Endothelial cell (in vitro differentiated cells): ENCODE measurements around the gene PEAK3. TPM values are rescaled to one million over a fixed set of nuclear protein-coding genes. Genes with fewer than 3 reads are reported as not detected.

ENCODE experiments used
- DNase-seq: peaks from one replicate; pipeline ENCODE4 v3.0.0; 2021; ENCODE audit warnings: low spot score
- H3K27ac Mint-ChIP-seq: one replicate; pipeline ENCODE4 v1.8.0; 2021; ENCODE audit warnings: mixed read lengths, inconsistent platforms; ENCODE audit not compliant: unreplicated experiment
- H3K27me3 Mint-ChIP-seq: one replicate; pipeline ENCODE4 v1.8.0; 2021; ENCODE audit warnings: mild to moderate bottlenecking, moderate library complexity, mixed read lengths, inconsistent platforms; ENCODE audit not compliant: unreplicated experiment
- H3K36me3 Mint-ChIP-seq: one replicate; pipeline ENCODE4 v1.8.0; 2021; ENCODE audit warnings: mild to moderate bottlenecking, low read depth, mixed read lengths, inconsistent platforms; ENCODE audit not compliant: unreplicated experiment
- H3K4me1 Mint-ChIP-seq: one replicate; pipeline ENCODE4 v1.8.0; 2021; ENCODE audit warnings: mild to moderate bottlenecking, mixed read lengths, inconsistent platforms; ENCODE audit not compliant: unreplicated experiment
- H3K4me3 Mint-ChIP-seq: one replicate; pipeline ENCODE4 v1.8.0; 2021; ENCODE audit warnings: mild to moderate bottlenecking, mixed read lengths, inconsistent platforms; ENCODE audit not compliant: unreplicated experiment
- H3K9me3 Mint-ChIP-seq: one replicate; pipeline ENCODE4 v1.8.0; 2021; ENCODE audit warnings: mixed read lengths, inconsistent platforms; ENCODE audit not compliant: unreplicated experiment
- CTCF ChIP-seq: fragments of 200-600 bp; sonication (generic); IDR thresholded peaks from one replicate; pipeline ENCODE4 v1.5.0; 2021; ENCODE audit warnings: antibody characterized with exemption; ENCODE audit not compliant: unreplicated experiment
- total RNA-seq: library from RNA; stranded (reverse); fragmentation: NEBNext Ultra II Directional; extraction: Animal tissue kit (Norgen Biotek cat#: 25700); gene quantifications from one replicate; pipeline ENCODE4 v1.2.1, GENCODE V29; 2021; ENCODE audit not compliant: unreplicated experiment

PEAK3 gene
- total RNA-seq, 1 donor from 2014 or later = 0.97 TPM

- no peaks in the 10 kb centered on the region for H3K9me3 Mint-ChIP-seq
- peaks cover 9% of the 10 kb centered on the region for H3K36me3 Mint-ChIP-seq
- H3K4me1 Mint-ChIP-seq = peaks cover 12% of the 10 kb centered on the region
- H3K27me3 Mint-ChIP-seq = peaks cover 6% of the 10 kb centered on the region
- no peak overlapping the region for H3K4me3 Mint-ChIP-seq
- no peak for TF ChIP-seq CTCF
- no peak overlapping the region for H3K27ac Mint-ChIP-seq
- no peak for DNase-seq
Measured at GRCh38 chr19:2278459-2279158, 3.4 kb downstream of the PEAK3 start.

GRCh38 chr19:2277138-2277537 lies 4.8 kb downstream of the PEAK3 start:
- peak overlapping the region; percentile 7 for H3K27ac Mint-ChIP-seq
- DNase-seq = no peak
- H3K36me3 Mint-ChIP-seq = peaks cover 13% of the 10 kb centered on the region
- H3K4me1 Mint-ChIP-seq = peaks cover 7% of the 10 kb centered on the region
- TF ChIP-seq CTCF = no peak
- no peak overlapping the region for H3K4me3 Mint-ChIP-seq
- H3K9me3 Mint-ChIP-seq = no peaks in the 10 kb centered on the region
- peaks cover 6% of the 10 kb centered on the region for H3K27me3 Mint-ChIP-seq

GRCh38 chr19:2276429-2276986 lies 5.5 kb downstream of the PEAK3 start:
- Mint-ChIP-seq H3K4me1 (peaks cover 10% of the 10 kb centered on the region), H3K27ac (no peak overlapping the region), H3K27me3 (peaks cover 9% of the 10 kb centered on the region), H3K36me3 (peaks cover 16% of the 10 kb centered on the region), H3K4me3 (no peak overlapping the region), H3K9me3 (no peaks in the 10 kb centered on the region)
- TF ChIP-seq CTCF = no peak
- no peak for DNase-seq

- Mint-ChIP-seq H3K4me3 (no peak overlapping the region), H3K27ac (no peak overlapping the region), H3K36me3 (peaks cover 17% of the 10 kb centered on the region), H3K4me1 (peaks cover 12% of the 10 kb centered on the region), H3K9me3 (no peaks in the 10 kb centered on the region), H3K27me3 (peaks cover 11% of the 10 kb centered on the region)
- DNase-seq = no peak
- TF ChIP-seq CTCF = no peak
Measured at GRCh38 chr19:2275588-2276428, 6.2 kb downstream of the PEAK3 start.
